ENCODE measurements around the gene CDK5RAP3.

DNA sequence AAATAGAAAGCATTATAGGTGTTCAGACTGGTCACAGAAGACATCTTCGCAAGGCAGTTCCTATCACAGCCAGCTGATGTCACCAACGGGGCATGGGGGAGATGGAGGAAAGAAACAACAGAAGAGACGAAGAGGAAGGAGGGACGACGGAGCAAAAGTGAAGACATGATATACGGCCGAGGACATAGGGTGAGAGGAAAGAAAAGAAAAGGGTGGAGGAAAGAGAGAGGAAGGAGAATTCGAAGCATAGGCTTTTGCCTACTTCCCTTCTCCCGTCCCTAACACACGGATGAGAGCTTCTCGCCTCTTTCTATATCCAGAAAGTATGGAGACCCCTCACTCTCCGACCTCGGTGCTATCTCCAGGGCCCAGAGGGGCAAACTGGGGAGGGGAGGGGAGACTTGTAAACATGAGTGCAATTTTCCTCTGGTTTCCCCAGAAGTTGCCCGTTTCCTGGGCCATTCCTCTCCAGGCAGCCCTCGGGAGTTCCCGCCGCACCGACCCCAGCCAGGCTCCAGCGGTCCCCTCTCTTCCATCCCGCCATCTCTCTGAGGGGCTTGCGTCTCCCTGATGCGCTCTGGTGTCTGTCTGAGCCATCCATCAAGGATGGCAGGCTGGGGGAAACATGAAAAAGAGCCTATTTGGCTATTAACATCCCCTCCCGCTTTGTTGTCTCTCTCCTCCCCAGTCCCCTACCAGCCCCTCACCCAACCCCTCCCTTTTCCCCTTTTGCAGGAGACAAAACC, 40.7 kb downstream of the CDK5RAP3 start:
- TF ChIP-seq POLR2A (IDR thresholded peaks at IDR 0.05; ENCODE audit: low read depth, low read length) (no peak), CTCF (IDR thresholded peaks at IDR 0.05; ENCODE audit: extremely low read depth in 1 of 2, insufficient read depth in 1 of 2, low read depth in 1 of 2, low read length in 2 of 2) (peak; percentile 36 to 49), MYC (IDR thresholded peaks at IDR 0.05; ENCODE audit: low read depth, low read length) (no peak), POLR2AphosphoS5 (IDR thresholded peaks at IDR 0.05; ENCODE audit: insufficient read depth, low read depth, low read length) (no peak), EZH2 (IDR thresholded peaks at IDR 0.05; ENCODE audit: borderline replicate concordance, low read depth, low read length, severe bottlenecking) (no peak)
- TF ChIP-seq, protein P1, sequence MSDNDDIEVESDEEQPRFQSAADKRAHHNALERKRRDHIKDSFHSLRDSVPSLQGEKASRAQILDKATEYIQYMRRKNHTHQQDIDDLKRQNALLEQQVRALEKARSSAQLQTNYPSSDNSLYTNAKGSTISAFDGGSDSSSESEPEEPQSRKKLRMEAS (IDR thresholded peaks at IDR 0.05; ENCODE audit: insufficient read depth, insufficient read length), result no peak
